ENCODE data around the gene ZC3H18. TPM values are rescaled to one million over a fixed set of nuclear protein-coding genes. Genes with fewer than 3 reads are reported as not detected.

Gene ZC3H18
- total and polyA plus RNA-seq, 2 of the 4 experiments (the other 2 are of a cell fraction), result 3.4 to 21.3 TPM

DNA sequence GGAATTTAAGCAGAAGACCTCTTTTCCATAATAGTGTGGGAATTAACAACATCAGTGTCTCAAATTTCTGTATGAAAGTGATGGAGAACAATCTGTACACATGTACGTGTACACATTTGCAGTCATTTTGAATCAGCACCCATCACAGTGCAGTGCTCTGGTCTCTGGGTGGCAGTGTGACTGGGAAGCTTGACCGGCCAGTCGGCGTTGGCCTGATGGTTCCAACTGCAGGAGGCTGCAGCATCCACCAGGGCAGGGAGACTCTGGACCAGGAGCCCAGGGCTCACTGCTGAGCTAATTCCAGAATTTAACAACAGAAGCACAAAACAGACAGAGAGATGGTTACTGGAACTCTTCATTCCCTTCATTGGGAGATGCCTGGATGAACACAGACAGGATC, 17.9 kb downstream of the ZC3H18 start:
- in situ Hi-C loops (cut with MboI; ENCODE audit: low sequenced_read_pairs), result no loop called here
- H3K23ac ChIP-seq (ENCODE audit: low read depth, low read length), result no peak overlapping the region
- H4K20me1 ChIP-seq (ENCODE audit: insufficient read depth, low read length), result peaks cover 44% of the 10 kb centered on the region
- CTCF ChIA-PET, result no interaction called here
- H3K36me3 ChIP-seq (ENCODE audit: control insufficient read depth, insufficient read depth, low read length), result peaks cover 44% of the 10 kb centered on the region
- H3K27me3 ChIP-seq (ENCODE audit: control insufficient read depth, insufficient read depth, low read length), result no peaks in the 10 kb centered on the region
- H2AFZ ChIP-seq (replicated peaks; ENCODE audit: low read length, poor library complexity), result no peak overlapping the region
- peaks cover 25 to 68% of the 10 kb centered on the region in 2 experiments for H3K79me1 ChIP-seq (ENCODE audit: low read depth in 1 of 2, low read length in 2 of 2)
- H3K9me3 ChIP-seq (ENCODE audit: control insufficient read depth, insufficient read depth, low read length), result no peaks in the 10 kb centered on the region
- DNase-seq (no peak), ATAC-seq (ENCODE audit: low read depth) (no peak)
- peaks cover 8% of the 10 kb centered on the region for H3K9me1 ChIP-seq (ENCODE audit: insufficient read depth, low read length)
- H2BK5ac ChIP-seq (ENCODE audit: low read depth, low read length, poor library complexity, severe bottlenecking), result no peak overlapping the region
- H3K4me3 ChIP-seq (ENCODE audit: insufficient read depth, low read depth, low read length), result no peak overlapping the region
- intact Hi-C loops (cut with micrococcal nuclease), result no loop called here
- no CpG with 5 or more reads among the region's 4 CpGs for WGBS, 2 experiments (ENCODE audit: extremely low coverage in 2 of 2, insufficient read length in 1 of 2)
- no peak overlapping the region for H3K4me2 ChIP-seq (ENCODE audit: low read depth, low read length)
- no peak overlapping the region for H3K56ac ChIP-seq (ENCODE audit: extremely low read depth, insufficient read depth, low read length)
- H2AK5ac ChIP-seq (ENCODE audit: low read depth, low read length), result no peak overlapping the region
- no peak overlapping the region for H3K4ac ChIP-seq (ENCODE audit: low read depth, low read length)
- H4K5ac ChIP-seq (ENCODE audit: low read depth, low read length), result no peak overlapping the region
- no TSS peak for BruUV-seq (replicated peaks)
- H2AK9ac ChIP-seq (replicated peaks; ENCODE audit: low read depth, low read length, poor library complexity), result no peak overlapping the region
- no peak overlapping the region for H2BK120ac ChIP-seq (ENCODE audit: low read depth, low read length)
- no peak overlapping the region for H3K9ac ChIP-seq (ENCODE audit: low read depth, low read length)
- H3K27ac ChIP-seq (ENCODE audit: insufficient read depth, low read length), result no peak overlapping the region
- H2BK20ac ChIP-seq (ENCODE audit: low read depth, low read length), result no peak overlapping the region
- H3K4me1 ChIP-seq (ENCODE audit: control insufficient read depth, insufficient read depth, low read length), result no peaks in the 10 kb centered on the region
- no peak overlapping the region for H2BK15ac ChIP-seq (ENCODE audit: low read depth, low read length)
- H3K18ac ChIP-seq (ENCODE audit: low read depth, low read length), result no peak overlapping the region
- no peak for TF ChIP-seq USF2 (IDR thresholded peaks at IDR 0.05; ENCODE audit: low read depth, low read length)
- TF ChIP-seq CHD1 (IDR thresholded peaks at IDR 0.05; ENCODE audit: low read depth, low read length), result no peak
- no peak for TF ChIP-seq MAFK (IDR thresholded peaks at IDR 0.05; ENCODE audit: low read depth, low read length)
- H3K14ac ChIP-seq (replicated peaks; ENCODE audit: low read depth, low read length), result no peak overlapping the region
- H4K91ac ChIP-seq (ENCODE audit: insufficient read depth, low read depth, low read length), result no peak overlapping the region
- dilution Hi-C loops (cut with HindIII; ENCODE audit: low sequenced_read_pairs, unreplicated experiment), result no loop called here
- H4K8ac ChIP-seq (ENCODE audit: low read depth in 2 of 2, low read length in 2 of 2), result no peak overlapping the region
- POLR2A ChIA-PET (ENCODE audit: unreplicated experiment), result no interaction called here
